Neuronal stem cell (in vitro differentiated cells): ENCODE data around the gene OR2A42. TPM values are rescaled to one million over a fixed set of nuclear protein-coding genes. Genes with fewer than 3 reads are reported as not detected.
"Not testable (repeated sequence)": the region's sequence is repeated elsewhere in the genome, so short reads cannot be mapped to it uniquely, and the experiment has no call there.

Source experiments
- DNase-seq: peaks from one replicate; pipeline ENCODE4 v3.0.0-alpha.2; 2013; ENCODE audit warnings: low spot score
- H2AFZ ChIP-seq: one replicate; pipeline ENCODE4 v1.6.1; 2013; ENCODE audit warnings: mild to moderate bottlenecking, low read length, inconsistent platforms
- H2AK5ac ChIP-seq: 2 replicates; pipeline ENCODE4 v1.6.1; 2013; ENCODE audit warnings: low read depth, mild to moderate bottlenecking, inconsistent platforms, low read length, moderate library complexity, mixed read lengths
- H2BK120ac ChIP-seq: 2 replicates; pipeline ENCODE4 v1.6.1; 2013; ENCODE audit warnings: low read depth, mild to moderate bottlenecking, inconsistent platforms, low read length, moderate library complexity, mixed read lengths
- H2BK12ac ChIP-seq: one replicate; pipeline ENCODE4 v1.6.1; 2013; ENCODE audit warnings: low read length, inconsistent platforms
- H2BK15ac ChIP-seq: 2 replicates; pipeline ENCODE4 v1.6.1; 2013; ENCODE audit warnings: mild to moderate bottlenecking, low read length, inconsistent platforms, mixed read lengths
- H2BK5ac ChIP-seq: one replicate; pipeline ENCODE4 v1.6.1; 2013; ENCODE audit warnings: inconsistent platforms, mild to moderate bottlenecking, low read length, moderate library complexity
- H3K14ac ChIP-seq: one replicate; pipeline ENCODE4 v1.6.1; 2013; ENCODE audit warnings: low read length, inconsistent platforms
- H3K18ac ChIP-seq: 2 replicates; pipeline ENCODE4 v1.6.1; 2013; ENCODE audit warnings: low read length, inconsistent platforms
- H3K23ac ChIP-seq: 2 replicates; pipeline ENCODE4 v1.6.1; 2013; ENCODE audit warnings: low read depth, mild to moderate bottlenecking, mixed read lengths, low read length, inconsistent platforms; ENCODE audit not compliant: poor library complexity
- H3K27ac ChIP-seq: replicated peaks from 3 replicates; pipeline ENCODE4 v1.5.1; 2013; ENCODE audit warnings: low read length, inconsistent platforms
- H3K27me3 ChIP-seq, 3 experiments: 2 replicates each; pipeline ENCODE4 v1.6.1; 2013; ENCODE audit warnings: low read length in 3 of 3, mild to moderate bottlenecking in 2 of 3, inconsistent platforms in 1 of 3, low read depth in 1 of 3, mixed read lengths in 1 of 3, moderate library complexity in 1 of 3; ENCODE audit not compliant: control insufficient read depth in 3 of 3, insufficient read depth in 3 of 3
- H3K36me3 ChIP-seq, 2 donors: replicated peaks in 1 of 2; 2 replicates each; pipeline ENCODE4 v1.6.1; 2013; ENCODE audit warnings: low read length in 2 of 2; ENCODE audit not compliant: control insufficient read depth in 2 of 2, insufficient read depth in 2 of 2
- H3K4ac ChIP-seq: 2 replicates; pipeline ENCODE4 v1.6.1; 2013; ENCODE audit warnings: inconsistent platforms, mild to moderate bottlenecking, low read length, moderate library complexity
- H3K4me1 ChIP-seq, 2 donors: 1 replicate in 1 of 2; 2 replicates in 1 of 2; pipeline ENCODE4 v1.6.1; 2013; ENCODE audit warnings: low read length in 2 of 2, low read depth in 1 of 2; ENCODE audit not compliant: control insufficient read depth in 2 of 2, insufficient read depth in 1 of 2
- H3K4me2 ChIP-seq: one replicate; pipeline ENCODE4 v1.6.1; 2013; ENCODE audit warnings: mild to moderate bottlenecking, low read length, inconsistent platforms; ENCODE audit not compliant: insufficient read depth, poor library complexity, severe bottlenecking
- H3K4me3 ChIP-seq, 2 donors: 2 replicates each; pipeline ENCODE4 v1.5.1; 2013; ENCODE audit warnings: low read length in 2 of 2, mild to moderate bottlenecking in 2 of 2, inconsistent platforms in 1 of 2, moderate library complexity in 1 of 2
- H3K79me1 ChIP-seq: one replicate; pipeline ENCODE4 v1.6.1; 2013; ENCODE audit warnings: low read depth, mild to moderate bottlenecking, inconsistent platforms, low read length, moderate library complexity
- H3K9ac ChIP-seq: one replicate; pipeline ENCODE4 v1.6.1; 2013; ENCODE audit warnings: mild to moderate bottlenecking, low read depth, low read length, inconsistent platforms; ENCODE audit not compliant: poor library complexity
- H3K9me3 ChIP-seq, 2 donors: replicated peaks in 1 of 2; 2 replicates each; pipeline versions ENCODE3 to v1.6.1; 2013; ENCODE audit warnings: low read length in 2 of 2, mild to moderate bottlenecking in 2 of 2, inconsistent platforms in 1 of 2, low read depth in 1 of 2, mixed read lengths in 1 of 2, moderate library complexity in 1 of 2; ENCODE audit not compliant: control insufficient read depth in 2 of 2, insufficient read depth in 1 of 2
- H4K8ac ChIP-seq: one replicate; pipeline ENCODE4 v1.6.1; 2013; ENCODE audit warnings: low read depth, mild to moderate bottlenecking, inconsistent platforms, low read length, moderate library complexity
- H4K91ac ChIP-seq: one replicate; pipeline ENCODE4 v1.6.1; 2013; ENCODE audit warnings: low read length, low read depth, mild to moderate bottlenecking, inconsistent platforms; ENCODE audit not compliant: poor library complexity
- WGBS, 2 donors: extraction: QIAGEN DNeasy Blood & Tissue Kit; methylation state at CpG; one replicate each; pipeline ENCODE4 v1.1.7; 2013; ENCODE audit warnings: missing lambda C conversion rate in 2 of 2, mixed read lengths in 1 of 2; ENCODE audit not compliant: insufficient read length in 2 of 2, insufficient replicate concordance in 1 of 2; ENCODE audit errors: extremely low coverage in 2 of 2; 5-methylcytosine and 5-hydroxymethylcytosine counted together
- polyA plus RNA-seq, 2 experiments: library from polyadenylated mRNA; stranded (reverse); fragments of 200-250 nt; gene quantifications; one replicate each; pipeline ENCODE4 v1.2.3, GENCODE V29; 2013

Gene OR2A42, protein sequence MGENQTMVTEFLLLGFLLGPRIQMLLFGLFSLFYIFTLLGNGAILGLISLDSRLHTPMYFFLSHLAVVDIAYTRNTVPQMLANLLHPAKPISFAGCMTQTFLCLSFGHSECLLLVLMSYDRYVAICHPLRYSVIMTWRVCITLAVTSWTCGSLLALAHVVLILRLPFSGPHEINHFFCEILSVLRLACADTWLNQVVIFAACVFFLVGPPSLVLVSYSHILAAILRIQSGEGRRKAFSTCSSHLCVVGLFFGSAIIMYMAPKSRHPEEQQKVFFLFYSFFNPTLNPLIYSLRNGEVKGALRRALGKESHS
- 0.01 TPM for polyA plus RNA-seq (2013, experiment 1 of 2)
- polyA plus RNA-seq (2013, experiment 2 of 2) = not detected

DNA sequence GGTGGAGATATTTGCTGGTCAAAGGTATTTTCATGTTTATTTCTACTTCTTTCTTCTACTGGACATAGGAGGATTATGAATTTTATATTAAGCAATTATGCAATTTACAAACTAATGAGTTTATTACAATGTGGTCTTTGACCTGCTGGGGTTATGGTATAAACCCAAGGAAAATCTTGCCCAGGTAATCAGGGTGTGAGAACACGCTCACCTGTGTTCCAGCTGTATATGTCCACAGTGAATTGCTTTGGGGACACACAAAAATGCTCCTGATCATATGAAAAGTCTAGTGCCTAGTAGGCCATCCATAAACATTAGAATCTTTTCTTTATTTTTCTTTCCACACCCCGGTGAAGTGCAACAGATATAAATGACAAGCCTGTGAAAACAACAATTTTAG, at the start of gene OR2A42:
Gene OR2A42 (minus strand): TSS at position 241 of the 400 bp plus-strand sequence. CDS start 6,762 bp downstream, outside the sequence.
- no CpG with 5 or more reads among the region's 2 CpGs for WGBS, 2 donors
- H3K27ac ChIP-seq, H3K27me3 ChIP-seq, H3K18ac ChIP-seq, H3K23ac ChIP-seq, H2BK120ac ChIP-seq, H3K79me1 ChIP-seq, H4K91ac ChIP-seq, H3K36me3 ChIP-seq, H3K14ac ChIP-seq, DNase-seq, H4K8ac ChIP-seq, H3K4me1 ChIP-seq, H2BK15ac ChIP-seq, H3K4me3 ChIP-seq, H3K9me3 ChIP-seq, H3K9ac ChIP-seq, H2AFZ ChIP-seq, H2BK12ac ChIP-seq, H3K4me2 ChIP-seq, H3K4ac ChIP-seq, H2BK5ac ChIP-seq, H2AK5ac ChIP-seq: not testable (repeated sequence)

GRCh38 chr7:144287171-144287784, 47.9 kb upstream of the OR2A42 start:
- not testable (repeated sequence) for H3K27ac ChIP-seq, H3K9ac ChIP-seq, H3K27me3 ChIP-seq, H3K4ac ChIP-seq, H3K23ac ChIP-seq, H3K4me1 ChIP-seq, H3K14ac ChIP-seq, H2BK15ac ChIP-seq, H3K4me2 ChIP-seq, H3K79me1 ChIP-seq, DNase-seq, H4K91ac ChIP-seq, H2BK12ac ChIP-seq, H3K18ac ChIP-seq, H2BK120ac ChIP-seq, H3K36me3 ChIP-seq, H3K4me3 ChIP-seq, H2BK5ac ChIP-seq, H4K8ac ChIP-seq, H2AFZ ChIP-seq, H2AK5ac ChIP-seq, H3K9me3 ChIP-seq
- no CpG with 5 or more reads among the region's 3 CpGs for WGBS, 2 donors

DNA sequence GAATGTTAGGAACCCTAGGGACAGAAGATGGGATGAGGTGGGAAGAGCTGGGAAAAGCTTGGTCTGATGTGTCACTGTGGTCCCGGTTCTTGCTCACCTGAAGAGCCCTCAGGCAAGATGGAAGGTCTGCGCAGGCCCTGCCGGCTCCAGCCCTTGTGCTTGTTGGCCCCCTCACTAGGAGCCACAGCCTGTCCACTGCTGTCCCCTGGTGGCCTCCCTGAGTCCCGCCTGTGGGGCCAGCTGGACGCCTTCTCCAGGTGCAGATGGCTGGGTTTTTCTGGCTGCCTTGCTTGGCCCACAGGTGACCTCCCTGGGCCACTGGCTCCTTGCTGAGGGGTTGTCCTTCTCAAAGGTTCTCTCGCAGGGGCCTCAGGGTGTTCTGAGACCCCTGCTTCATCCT, 44.3 kb upstream of the OR2A42 start:
- H3K9me3 ChIP-seq, H3K27ac ChIP-seq, H3K4me1 ChIP-seq, H4K8ac ChIP-seq, H2BK15ac ChIP-seq, H2AFZ ChIP-seq, H3K4me2 ChIP-seq, H2BK5ac ChIP-seq, H3K9ac ChIP-seq, H2AK5ac ChIP-seq, H3K79me1 ChIP-seq, H3K27me3 ChIP-seq, H2BK12ac ChIP-seq, H4K91ac ChIP-seq, H3K4me3 ChIP-seq, H2BK120ac ChIP-seq, H3K4ac ChIP-seq, H3K36me3 ChIP-seq, H3K18ac ChIP-seq, DNase-seq, H3K23ac ChIP-seq, H3K14ac ChIP-seq: not testable (repeated sequence)
- WGBS, 2 donors = no CpG with 5 or more reads among the region's 6 CpGs

GRCh38 chr7:144282490-144282889, 43.1 kb upstream of the OR2A42 start:
- H3K4ac ChIP-seq, H4K91ac ChIP-seq, H2BK12ac ChIP-seq, H3K9ac ChIP-seq, H3K79me1 ChIP-seq, H2AK5ac ChIP-seq, H2AFZ ChIP-seq, H3K36me3 ChIP-seq, H3K4me1 ChIP-seq, H3K18ac ChIP-seq, H3K14ac ChIP-seq, H2BK120ac ChIP-seq, H2BK5ac ChIP-seq, H3K27ac ChIP-seq, DNase-seq, H3K9me3 ChIP-seq, H2BK15ac ChIP-seq, H3K27me3 ChIP-seq, H3K23ac ChIP-seq, H3K4me3 ChIP-seq, H3K4me2 ChIP-seq, H4K8ac ChIP-seq: not testable (repeated sequence)
- no CpG with 5 or more reads among the region's 4 CpGs for WGBS, 2 donors
